HG03378 (cell line): ENCODE data around the gene ALB.
A peak's percentile ranks its signal among the peaks of the same experiment; 100 is the strongest.

Experiments
- ATAC-seq: cut with Tn5 transposase; IDR thresholded peaks from one replicate; pipeline ENCODE4 v1.9.1; 2021; ENCODE audit warnings: mild to moderate bottlenecking, moderate library complexity; ENCODE audit not compliant: unreplicated experiment

ALB gene

GRCh38 chr4:73429118-73429517, 25.0 kb downstream of the ALB start:
- ATAC-seq, result no peak

- no peak for ATAC-seq
Measured at GRCh38 chr4:73429826-73430587, 25.9 kb downstream of the ALB start.

GRCh38 chr4:73431813-73432168, 27.7 kb downstream of the ALB start:
- ATAC-seq, result no peak

- ATAC-seq, result no peak
Measured at GRCh38 chr4:73432169-73433000, 28.3 kb downstream of the ALB start.

GRCh38 chr4:73433140-73433539, 29.1 kb downstream of the ALB start:
- ATAC-seq, result no peak

GRCh38 chr4:73434311-73434710, 30.2 kb downstream of the ALB start:
- no peak for ATAC-seq

GRCh38 chr4:73435984-73436383, 31.9 kb downstream of the ALB start, which contains the start of gene AFP:
Gene AFP, plus strand, starts transcription at chr4:73436221. Its CDS starts 42 bp downstream, at chr4:73436263.
- no peak for ATAC-seq

GRCh38 chr4:73436674-73437557, 32.8 kb downstream of the ALB start:
- no peak for ATAC-seq

- no peak for ATAC-seq
Measured at GRCh38 chr4:73437558-73437956, 33.5 kb downstream of the ALB start.

GRCh38 chr4:73438048-73438447, 34.0 kb downstream of the ALB start:
- no peak for ATAC-seq

GRCh38 chr4:73438582-73439215, 34.6 kb downstream of the ALB start:
- no peak for ATAC-seq

GRCh38 chr4:73439445-73439844, 35.4 kb downstream of the ALB start:
- no peak for ATAC-seq

- ATAC-seq, result no peak
Measured at GRCh38 chr4:73439991-73440390, 35.9 kb downstream of the ALB start.

GRCh38 chr4:73440653-73441052, 36.6 kb downstream of the ALB start:
- ATAC-seq, result no peak

GRCh38 chr4:73442275-73442674, 38.2 kb downstream of the ALB start:
- ATAC-seq, result no peak

- ATAC-seq, result no peak
Measured at GRCh38 chr4:73443224-73443623, 39.1 kb downstream of the ALB start.

- no peak for ATAC-seq
Measured at GRCh38 chr4:73445383-73446335, 41.6 kb downstream of the ALB start.

GRCh38 chr4:73446336-73446938, 42.4 kb downstream of the ALB start:
- ATAC-seq, result peak; percentile 99

- ATAC-seq, result no peak
Measured at GRCh38 chr4:73447671-73448070, 43.6 kb downstream of the ALB start.
